HEK293 (cell line): ENCODE measurements around the gene IL1R1.

Experiments
- CTCF ChIA-PET: fragments of 350-600 bp; formaldehyde crosslinking; extraction: SDS; loops from one replicate; lab custom pipeline; 2021; ENCODE audit warnings: antibody characterized with exemption; lab: Yijun Ruan, JAX
- POLR2A ChIA-PET: fragments of 300-600 bp; formaldehyde crosslinking; extraction: SDS; loops from one replicate; lab custom pipeline; 2020; ENCODE audit warnings: antibody characterized with exemption, inconsistent platforms; lab: Yijun Ruan, JAX
- H3K27ac ChIP-seq: fragments of 200-500 bp; sonication (Bioruptor generic); 2 replicates; pipeline ENCODE4 v1.5.1; 2014; ENCODE audit warnings: low read depth, low read length, control low read depth, inconsistent platforms; ENCODE audit errors: extremely low read depth
- H3K36me3 ChIP-seq, 2 experiments: fragments of 200-500 bp in 1 of 2; sonication (Bioruptor generic) in 1 of 2; 1 replicate in 1 of 2; 2 replicates in 1 of 2; pipeline ENCODE4 v1.5.1; 2014 to 2017; ENCODE audit warnings: inconsistent platforms in 2 of 2, low read length in 2 of 2; ENCODE audit not compliant: control insufficient read depth in 2 of 2, insufficient read depth in 1 of 2
- H3K4me1 ChIP-seq: fragments of 200-500 bp; sonication (Bioruptor generic); 2 replicates; pipeline ENCODE4 v1.5.1; 2014; ENCODE audit warnings: mild to moderate bottlenecking, low read length, inconsistent platforms; ENCODE audit not compliant: control insufficient read depth, insufficient read depth
- H3K4me3 ChIP-seq: 2 replicates; pipeline ENCODE4 v1.5.1; 2011; ENCODE audit warnings: low read depth, mild to moderate bottlenecking, control low read depth, low read length, moderate library complexity
- H3K9me3 ChIP-seq: fragments of 200-500 bp; sonication (Bioruptor generic); 2 replicates; pipeline ENCODE4 v1.5.1; 2014; ENCODE audit warnings: low read depth, low read length, inconsistent platforms; ENCODE audit not compliant: control insufficient read depth, insufficient read depth
- GLIS2 ChIP-seq: fragments of 450-650 bp; formaldehyde crosslinking; IDR thresholded peaks from 2 replicates; pipeline ENCODE4 v1.5.1; 2016; ENCODE audit warnings: missing biosample characterization, missing genetic modification characterization
- KLF1 ChIP-seq: fragments of 450-650 bp; formaldehyde crosslinking; IDR thresholded peaks from 2 replicates; pipeline ENCODE4 v1.5.1; 2016; ENCODE audit warnings: missing biosample characterization, missing genetic modification characterization
- KLF10 ChIP-seq: fragments of 450-650 bp; IDR thresholded peaks from 2 replicates; pipeline ENCODE4 v1.5.1; 2018; ENCODE audit warnings: missing biosample characterization, mild to moderate bottlenecking, missing genetic modification characterization
- KLF16 ChIP-seq: fragments of 450-650 bp; formaldehyde crosslinking; IDR thresholded peaks from 2 replicates; pipeline ENCODE4 v1.5.1; 2017; ENCODE audit warnings: missing biosample characterization, missing genetic modification characterization
- MEIS1 ChIP-seq: sonication (generic); formaldehyde crosslinking; IDR thresholded peaks from 2 replicates; pipeline ENCODE4 v1.8.1; 2022; ENCODE audit warnings: missing genetic modification reagents, mild to moderate bottlenecking, borderline replicate concordance
- ZNF274 ChIP-seq, 2 experiments: fragments of 200-500 bp in 1 of 2; fragments of 450-650 bp in 1 of 2; sonication (Bioruptor generic) in 1 of 2; formaldehyde crosslinking in 1 of 2; IDR thresholded peaks; 2 replicates each; pipeline versions ENCODE4 v1.5.1 to v1.6.1; 2014 to 2016; ENCODE audit warnings: borderline replicate concordance in 1 of 2, inconsistent platforms in 1 of 2, low read length in 1 of 2, missing biosample characterization in 1 of 2, missing genetic modification characterization in 1 of 2
- ZNF324 ChIP-seq: fragments of 450-650 bp; formaldehyde crosslinking; IDR thresholded peaks from 2 replicates; pipeline ENCODE4 v1.5.1; 2016; ENCODE audit warnings: missing biosample characterization, missing genetic modification characterization
- ZNF350 ChIP-seq: fragments of 450-650 bp; formaldehyde crosslinking; IDR thresholded peaks from 2 replicates; pipeline ENCODE4 v1.5.0; 2017; ENCODE audit warnings: missing biosample characterization, mild to moderate bottlenecking, missing genetic modification characterization
- ZNF416 ChIP-seq: fragments of 450-650 bp; formaldehyde crosslinking; IDR thresholded peaks from 2 replicates; pipeline ENCODE4 v1.5.1; 2016; ENCODE audit warnings: missing biosample characterization, missing genetic modification characterization
- ZNF514 ChIP-seq: fragments of 450-650 bp; formaldehyde crosslinking; IDR thresholded peaks from 2 replicates; pipeline ENCODE4 v1.5.1; 2016; ENCODE audit warnings: missing biosample characterization, missing genetic modification characterization
- ZNF544 ChIP-seq: fragments of 450-650 bp; formaldehyde crosslinking; IDR thresholded peaks from 2 replicates; pipeline ENCODE4 v1.5.0; 2017; ENCODE audit warnings: missing biosample characterization, missing genetic modification characterization
- ZNF571 ChIP-seq: fragments of 450-650 bp; formaldehyde crosslinking; IDR thresholded peaks from 2 replicates; pipeline ENCODE4 v1.5.0; 2017; ENCODE audit warnings: missing biosample characterization, missing genetic modification characterization
- ZNF626 ChIP-seq: fragments of 450-650 bp; sonication (Bioruptor Pico); formaldehyde crosslinking; IDR thresholded peaks from 2 replicates; pipeline ENCODE4 v1.5.1; 2018; ENCODE audit warnings: missing biosample characterization, missing genetic modification characterization, inconsistent platforms
- ZSCAN23 ChIP-seq: fragments of 450-650 bp; formaldehyde crosslinking; IDR thresholded peaks from 2 replicates; pipeline ENCODE4 v1.5.1; 2016; ENCODE audit warnings: missing biosample characterization, missing genetic modification characterization
- TF ChIP-seq, protein P1 (sequence below): fragments of 450-650 bp; formaldehyde crosslinking; IDR thresholded peaks from 2 replicates; pipeline ENCODE4 v1.5.1; 2016; ENCODE audit warnings: missing biosample characterization, missing genetic modification characterization
- TF ChIP-seq, protein P2 (sequence below): fragments of 450-650 bp; formaldehyde crosslinking; IDR thresholded peaks from 2 replicates; pipeline ENCODE4 v1.5.1; 2016; ENCODE audit warnings: missing biosample characterization, missing genetic modification characterization
- TF ChIP-seq, protein P3 (sequence below): fragments of 450-650 bp; formaldehyde crosslinking; IDR thresholded peaks from 2 replicates; pipeline ENCODE4 v1.5.1; 2016; ENCODE audit warnings: missing biosample characterization, missing genetic modification characterization
- TF ChIP-seq, protein P4 (sequence below): fragments of 450-650 bp; formaldehyde crosslinking; IDR thresholded peaks from 2 replicates; pipeline ENCODE4; 2016; ENCODE audit warnings: missing biosample characterization, missing genetic modification characterization
- TF ChIP-seq, protein P5 (sequence below): fragments of 450-650 bp; formaldehyde crosslinking; IDR thresholded peaks from 2 replicates; pipeline ENCODE4 v1.5.1; 2016; ENCODE audit warnings: missing biosample characterization, missing genetic modification characterization, borderline replicate concordance
- TF ChIP-seq, protein P6 (sequence below): fragments of 450-650 bp; IDR thresholded peaks from 2 replicates; pipeline ENCODE4 v1.5.1; 2018; ENCODE audit warnings: missing biosample characterization, missing genetic modification characterization
- TF ChIP-seq, protein P7 (sequence below): fragments of 450-650 bp; formaldehyde crosslinking; IDR thresholded peaks from 2 replicates; pipeline ENCODE4 v1.5.1; 2016; ENCODE audit warnings: missing biosample characterization, missing genetic modification characterization

Gene IL1R1

DNA sequence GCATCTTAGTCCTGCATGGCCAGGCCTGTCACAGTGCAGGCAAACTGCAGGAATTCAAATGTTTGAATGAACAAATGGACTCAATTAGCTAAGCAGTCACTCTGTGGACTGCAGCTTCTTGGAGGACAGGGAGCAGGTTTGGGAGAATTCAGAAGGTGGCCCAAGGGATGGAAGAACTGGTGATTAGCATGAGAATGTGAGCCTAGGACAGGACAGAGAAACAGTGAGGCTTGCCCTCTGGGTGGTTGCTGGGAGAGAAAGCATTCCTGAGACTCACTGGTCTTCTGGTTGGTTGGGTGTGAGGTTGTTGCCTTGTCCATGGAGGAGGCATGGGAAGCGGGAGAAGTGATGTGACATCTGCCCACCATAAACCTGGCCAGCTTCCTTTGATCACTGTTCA, 58.0 kb downstream of the IL1R1 start:
- TF ChIP-seq, protein P1, sequence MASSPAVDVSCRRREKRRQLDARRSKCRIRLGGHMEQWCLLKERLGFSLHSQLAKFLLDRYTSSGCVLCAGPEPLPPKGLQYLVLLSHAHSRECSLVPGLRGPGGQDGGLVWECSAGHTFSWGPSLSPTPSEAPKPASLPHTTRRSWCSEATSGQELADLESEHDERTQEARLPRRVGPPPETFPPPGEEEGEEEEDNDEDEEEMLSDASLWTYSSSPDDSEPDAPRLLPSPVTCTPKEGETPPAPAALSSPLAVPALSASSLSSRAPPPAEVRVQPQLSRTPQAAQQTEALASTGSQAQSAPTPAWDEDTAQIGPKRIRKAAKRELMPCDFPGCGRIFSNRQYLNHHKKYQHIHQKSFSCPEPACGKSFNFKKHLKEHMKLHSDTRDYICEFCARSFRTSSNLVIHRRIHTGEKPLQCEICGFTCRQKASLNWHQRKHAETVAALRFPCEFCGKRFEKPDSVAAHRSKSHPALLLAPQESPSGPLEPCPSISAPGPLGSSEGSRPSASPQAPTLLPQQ (tag by site-specific recombination): no peak
- TF ChIP-seq ZNF324 (tag by site-specific recombination) (no peak), ZNF514 (tag by site-specific recombination) (no peak), ZSCAN23 (tag by site-specific recombination) (no peak), KLF10 (tag by site-specific recombination) (no peak), KLF16 (tag by site-specific recombination) (no peak), MEIS1 (CRISPR knock-in tag) (no peak), ZNF544 (tag by site-specific recombination) (no peak)
- TF ChIP-seq, protein P2, sequence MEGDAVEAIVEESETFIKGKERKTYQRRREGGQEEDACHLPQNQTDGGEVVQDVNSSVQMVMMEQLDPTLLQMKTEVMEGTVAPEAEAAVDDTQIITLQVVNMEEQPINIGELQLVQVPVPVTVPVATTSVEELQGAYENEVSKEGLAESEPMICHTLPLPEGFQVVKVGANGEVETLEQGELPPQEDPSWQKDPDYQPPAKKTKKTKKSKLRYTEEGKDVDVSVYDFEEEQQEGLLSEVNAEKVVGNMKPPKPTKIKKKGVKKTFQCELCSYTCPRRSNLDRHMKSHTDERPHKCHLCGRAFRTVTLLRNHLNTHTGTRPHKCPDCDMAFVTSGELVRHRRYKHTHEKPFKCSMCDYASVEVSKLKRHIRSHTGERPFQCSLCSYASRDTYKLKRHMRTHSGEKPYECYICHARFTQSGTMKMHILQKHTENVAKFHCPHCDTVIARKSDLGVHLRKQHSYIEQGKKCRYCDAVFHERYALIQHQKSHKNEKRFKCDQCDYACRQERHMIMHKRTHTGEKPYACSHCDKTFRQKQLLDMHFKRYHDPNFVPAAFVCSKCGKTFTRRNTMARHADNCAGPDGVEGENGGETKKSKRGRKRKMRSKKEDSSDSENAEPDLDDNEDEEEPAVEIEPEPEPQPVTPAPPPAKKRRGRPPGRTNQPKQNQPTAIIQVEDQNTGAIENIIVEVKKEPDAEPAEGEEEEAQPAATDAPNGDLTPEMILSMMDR (tag by site-specific recombination): no peak
- TF ChIP-seq, protein P3, sequence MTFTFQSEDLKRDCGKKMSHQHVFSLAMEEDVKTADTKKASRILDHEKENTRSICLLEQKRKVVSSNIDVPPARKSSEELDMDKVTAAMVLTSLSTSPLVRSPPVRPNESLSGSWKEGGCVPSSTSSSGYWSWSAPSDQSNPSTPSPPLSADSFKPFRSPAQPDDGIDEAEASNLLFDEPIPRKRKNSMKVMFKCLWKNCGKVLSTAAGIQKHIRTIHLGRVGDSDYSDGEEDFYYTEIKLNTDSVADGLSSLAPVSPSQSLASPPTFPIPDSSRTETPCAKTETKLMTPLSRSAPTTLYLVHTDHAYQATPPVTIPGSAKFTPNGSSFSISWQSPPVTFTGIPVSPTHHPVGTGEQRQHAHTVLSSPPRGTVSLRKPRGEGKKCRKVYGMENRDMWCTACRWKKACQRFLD (tag by site-specific recombination): no peak
- ChIA-PET POLR2A (no interaction called here), CTCF (no interaction called here)
- no peaks in the 10 kb centered on the region for H3K9me3 ChIP-seq
- no peaks in the 10 kb centered on the region for H3K36me3 ChIP-seq
- H3K4me1 ChIP-seq: no peaks in the 10 kb centered on the region
- no peak overlapping the region for H3K4me3 ChIP-seq
- H3K27ac ChIP-seq: no peak overlapping the region

DNA sequence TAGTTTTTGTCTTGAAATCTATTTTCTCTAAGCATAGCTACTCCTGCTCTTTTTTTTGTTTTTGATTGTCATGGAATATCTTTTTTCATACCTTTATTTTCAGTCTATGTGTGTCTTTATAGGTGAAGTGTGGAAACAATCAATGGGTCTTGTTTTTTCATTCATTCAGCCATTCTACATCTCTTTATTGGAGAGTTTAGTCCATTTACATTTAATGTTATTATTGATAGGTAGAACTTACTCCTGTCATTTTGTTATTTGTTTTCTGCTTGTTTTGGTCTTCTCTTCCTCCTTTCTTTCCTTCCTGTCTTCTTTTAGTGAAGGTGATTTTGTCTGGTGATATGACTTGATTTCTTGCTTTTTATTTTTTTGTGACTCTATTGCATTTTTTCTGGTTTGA, 62.1 kb downstream of the IL1R1 start:
- ChIA-PET POLR2A (no interaction called here), CTCF (no interaction called here)
- no peaks in the 10 kb centered on the region for H3K9me3 ChIP-seq
- H3K27ac ChIP-seq: no peak overlapping the region
- no peaks in the 10 kb centered on the region for H3K36me3 ChIP-seq
- no peaks in the 10 kb centered on the region for H3K4me1 ChIP-seq
- TF ChIP-seq, protein P4, sequence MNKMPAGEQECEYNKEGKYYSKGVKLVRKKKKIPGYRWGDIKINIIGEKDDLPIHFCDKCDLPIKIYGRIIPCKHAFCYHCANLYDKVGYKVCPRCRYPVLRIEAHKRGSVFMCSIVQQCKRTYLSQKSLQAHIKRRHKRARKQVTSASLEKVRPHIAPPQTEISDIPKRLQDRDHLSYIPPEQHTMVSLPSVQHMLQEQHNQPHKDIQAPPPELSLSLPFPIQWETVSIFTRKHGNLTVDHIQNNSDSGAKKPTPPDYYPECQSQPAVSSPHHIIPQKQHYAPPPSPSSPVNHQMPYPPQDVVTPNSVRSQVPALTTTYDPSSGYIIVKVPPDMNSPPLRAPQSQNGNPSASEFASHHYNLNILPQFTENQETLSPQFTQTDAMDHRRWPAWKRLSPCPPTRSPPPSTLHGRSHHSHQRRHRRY: no peak
- TF ChIP-seq GLIS2 (tag by site-specific recombination) (no peak), ZNF416 (no peak), KLF1 (tag by site-specific recombination) (no peak), ZNF571 (no peak), ZNF350 (tag by site-specific recombination) (no peak), ZNF274 (IDR thresholded peaks at IDR 0.05; ENCODE audit: low read length) (no peak), ZNF274 (tag by site-specific recombination; IDR thresholded peaks at IDR 0.05; ENCODE audit: borderline replicate concordance) (no peak), ZNF626 (tag by site-specific recombination) (no peak)
- TF ChIP-seq, protein P5, sequence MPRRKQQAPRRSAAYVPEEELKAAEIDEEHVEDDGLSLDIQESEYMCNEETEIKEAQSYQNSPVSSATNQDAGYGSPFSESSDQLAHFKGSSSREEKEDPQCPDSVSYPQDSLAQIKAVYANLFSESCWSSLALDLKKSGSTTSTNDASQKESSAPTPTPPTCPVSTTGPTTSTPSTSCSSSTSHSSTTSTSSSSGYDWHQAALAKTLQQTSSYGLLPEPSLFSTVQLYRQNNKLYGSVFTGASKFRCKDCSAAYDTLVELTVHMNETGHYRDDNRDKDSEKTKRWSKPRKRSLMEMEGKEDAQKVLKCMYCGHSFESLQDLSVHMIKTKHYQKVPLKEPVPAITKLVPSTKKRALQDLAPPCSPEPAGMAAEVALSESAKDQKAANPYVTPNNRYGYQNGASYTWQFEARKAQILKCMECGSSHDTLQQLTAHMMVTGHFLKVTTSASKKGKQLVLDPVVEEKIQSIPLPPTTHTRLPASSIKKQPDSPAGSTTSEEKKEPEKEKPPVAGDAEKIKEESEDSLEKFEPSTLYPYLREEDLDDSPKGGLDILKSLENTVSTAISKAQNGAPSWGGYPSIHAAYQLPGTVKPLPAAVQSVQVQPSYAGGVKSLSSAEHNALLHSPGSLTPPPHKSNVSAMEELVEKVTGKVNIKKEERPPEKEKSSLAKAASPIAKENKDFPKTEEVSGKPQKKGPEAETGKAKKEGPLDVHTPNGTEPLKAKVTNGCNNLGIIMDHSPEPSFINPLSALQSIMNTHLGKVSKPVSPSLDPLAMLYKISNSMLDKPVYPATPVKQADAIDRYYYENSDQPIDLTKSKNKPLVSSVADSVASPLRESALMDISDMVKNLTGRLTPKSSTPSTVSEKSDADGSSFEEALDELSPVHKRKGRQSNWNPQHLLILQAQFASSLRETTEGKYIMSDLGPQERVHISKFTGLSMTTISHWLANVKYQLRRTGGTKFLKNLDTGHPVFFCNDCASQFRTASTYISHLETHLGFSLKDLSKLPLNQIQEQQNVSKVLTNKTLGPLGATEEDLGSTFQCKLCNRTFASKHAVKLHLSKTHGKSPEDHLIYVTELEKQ (tag by site-specific recombination): no peak
- TF ChIP-seq, protein P6, sequence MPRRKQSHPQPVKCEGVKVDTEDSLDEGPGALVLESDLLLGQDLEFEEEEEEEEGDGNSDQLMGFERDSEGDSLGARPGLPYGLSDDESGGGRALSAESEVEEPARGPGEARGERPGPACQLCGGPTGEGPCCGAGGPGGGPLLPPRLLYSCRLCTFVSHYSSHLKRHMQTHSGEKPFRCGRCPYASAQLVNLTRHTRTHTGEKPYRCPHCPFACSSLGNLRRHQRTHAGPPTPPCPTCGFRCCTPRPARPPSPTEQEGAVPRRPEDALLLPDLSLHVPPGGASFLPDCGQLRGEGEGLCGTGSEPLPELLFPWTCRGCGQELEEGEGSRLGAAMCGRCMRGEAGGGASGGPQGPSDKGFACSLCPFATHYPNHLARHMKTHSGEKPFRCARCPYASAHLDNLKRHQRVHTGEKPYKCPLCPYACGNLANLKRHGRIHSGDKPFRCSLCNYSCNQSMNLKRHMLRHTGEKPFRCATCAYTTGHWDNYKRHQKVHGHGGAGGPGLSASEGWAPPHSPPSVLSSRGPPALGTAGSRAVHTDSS (tag by site-specific recombination): no peak
- TF ChIP-seq, protein P7, sequence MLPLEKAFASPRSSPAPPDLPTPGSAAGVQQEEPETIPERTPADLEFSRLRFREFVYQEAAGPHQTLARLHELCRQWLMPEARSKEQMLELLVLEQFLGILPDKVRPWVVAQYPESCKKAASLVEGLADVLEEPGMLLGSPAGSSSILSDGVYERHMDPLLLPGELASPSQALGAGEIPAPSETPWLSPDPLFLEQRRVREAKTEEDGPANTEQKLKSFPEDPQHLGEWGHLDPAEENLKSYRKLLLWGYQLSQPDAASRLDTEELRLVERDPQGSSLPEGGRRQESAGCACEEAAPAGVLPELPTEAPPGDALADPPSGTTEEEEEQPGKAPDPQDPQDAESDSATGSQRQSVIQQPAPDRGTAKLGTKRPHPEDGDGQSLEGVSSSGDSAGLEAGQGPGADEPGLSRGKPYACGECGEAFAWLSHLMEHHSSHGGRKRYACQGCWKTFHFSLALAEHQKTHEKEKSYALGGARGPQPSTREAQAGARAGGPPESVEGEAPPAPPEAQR (tag by site-specific recombination): no peak
- H3K4me3 ChIP-seq: no peak overlapping the region
